ENCODE data around the gene SWAP70. TPM values are rescaled to one million over a fixed set of nuclear protein-coding genes. Genes with fewer than 3 reads are reported as not detected.

SWAP70 gene
- total and polyA plus RNA-seq, 2 donors (not counting 1 experiment from before 2014, with no cell fraction given): 45.1 to 74.4 TPM

- peak overlapping the region in 1 of 4 experiments; percentile 5 for H3K4me3 ChIP-seq (replicated peaks in 1 of 4; ENCODE audit: control extremely low read depth in 1 of 4, insufficient read depth in 1 of 4, low read depth in 3 of 4, low read length in 4 of 4)
- peaks cover 16% of the 10 kb centered on the region for H3K4me1 ChIP-seq (ENCODE audit: control insufficient read depth, extremely low read depth, insufficient read depth, low read length)
- H2AFZ ChIP-seq (ENCODE audit: low read length): no peak overlapping the region
- TF ChIP-seq EZH2 (IDR thresholded peaks at IDR 0.05; ENCODE audit: low read length, missing control alignments) (no peak), CTCF (conservative IDR thresholded peaks at IDR 0.05 in 1 of 2, IDR thresholded peaks at IDR 0.05 in 1 of 2; ENCODE audit: low read depth in 1 of 2, low read length in 2 of 2) (no peak)
- no peak overlapping the region for H3K9ac ChIP-seq (ENCODE audit: insufficient read depth, low read length)
- H4K20me1 ChIP-seq (ENCODE audit: control insufficient read depth, extremely low read depth, insufficient read depth, low read length): no peaks in the 10 kb centered on the region
- DNase-seq (ENCODE audit: low read depth in 2 of 2): peak; percentile 61 to 91
- H3K9me3 ChIP-seq (ENCODE audit: control insufficient read depth, insufficient read depth, low read depth, low read length): no peaks in the 10 kb centered on the region
- H3K27ac ChIP-seq (ENCODE audit: insufficient read depth, low read length): peak overlapping the region; percentile 7
- no peaks in the 10 kb centered on the region for H3K27me3 ChIP-seq (ENCODE audit: control insufficient read depth, insufficient read depth, low read length)
- no peaks in the 10 kb centered on the region for H3K36me3 ChIP-seq (ENCODE audit: control insufficient read depth, insufficient read depth, low read length)
- H3K4me2 ChIP-seq (ENCODE audit: extremely low read depth, insufficient read depth, low read length): peak overlapping the region; percentile 67
- peaks cover 46% of the 10 kb centered on the region for H3K79me2 ChIP-seq (ENCODE audit: control insufficient read depth, insufficient read depth, low read length)
Observed at GRCh38 chr11:9688716-9689511, 25.0 kb downstream of the SWAP70 start.

GRCh38 chr11:9689721-9690120, 25.8 kb downstream of the SWAP70 start:
- no peak overlapping the region for H3K9ac ChIP-seq (ENCODE audit: insufficient read depth, low read length)
- H3K4me2 ChIP-seq (ENCODE audit: extremely low read depth, insufficient read depth, low read length): no peak overlapping the region
- TF ChIP-seq CTCF (conservative IDR thresholded peaks at IDR 0.05 in 1 of 2, IDR thresholded peaks at IDR 0.05 in 1 of 2; ENCODE audit: low read depth in 1 of 2, low read length in 2 of 2) (no peak), EZH2 (IDR thresholded peaks at IDR 0.05; ENCODE audit: low read length, missing control alignments) (no peak)
- H3K79me2 ChIP-seq (ENCODE audit: control insufficient read depth, insufficient read depth, low read length): peaks cover 45% of the 10 kb centered on the region
- H2AFZ ChIP-seq (ENCODE audit: low read length): no peak overlapping the region
- no peaks in the 10 kb centered on the region for H4K20me1 ChIP-seq (ENCODE audit: control insufficient read depth, extremely low read depth, insufficient read depth, low read length)
- no peaks in the 10 kb centered on the region for H3K36me3 ChIP-seq (ENCODE audit: control insufficient read depth, insufficient read depth, low read length)
- no peak overlapping the region for H3K4me3 ChIP-seq (replicated peaks in 1 of 4; ENCODE audit: control extremely low read depth in 1 of 4, insufficient read depth in 1 of 4, low read depth in 3 of 4, low read length in 4 of 4)
- no peak overlapping the region for H3K27ac ChIP-seq (ENCODE audit: insufficient read depth, low read length)
- H3K27me3 ChIP-seq (ENCODE audit: control insufficient read depth, insufficient read depth, low read length): no peaks in the 10 kb centered on the region
- peak in 1 of 2 donors; percentile 47 for DNase-seq (ENCODE audit: low read depth in 2 of 2)
- no peaks in the 10 kb centered on the region for H3K9me3 ChIP-seq (ENCODE audit: control insufficient read depth, insufficient read depth, low read depth, low read length)
- H3K4me1 ChIP-seq (ENCODE audit: control insufficient read depth, extremely low read depth, insufficient read depth, low read length): peaks cover 16% of the 10 kb centered on the region

GRCh38 chr11:9691865-9692264, 28.0 kb downstream of the SWAP70 start:
- peaks cover 1% of the 10 kb centered on the region for H3K36me3 ChIP-seq (ENCODE audit: control insufficient read depth, insufficient read depth, low read length)
- no peak overlapping the region for H3K9ac ChIP-seq (ENCODE audit: insufficient read depth, low read length)
- peak; percentile 15 to 60 for DNase-seq (ENCODE audit: low read depth in 2 of 2)
- H3K4me2 ChIP-seq (ENCODE audit: extremely low read depth, insufficient read depth, low read length): no peak overlapping the region
- no peak overlapping the region for H3K4me3 ChIP-seq (replicated peaks in 1 of 4; ENCODE audit: control extremely low read depth in 1 of 4, insufficient read depth in 1 of 4, low read depth in 3 of 4, low read length in 4 of 4)
- no peaks in the 10 kb centered on the region for H4K20me1 ChIP-seq (ENCODE audit: control insufficient read depth, extremely low read depth, insufficient read depth, low read length)
- H3K4me1 ChIP-seq (ENCODE audit: control insufficient read depth, extremely low read depth, insufficient read depth, low read length): peaks cover 16% of the 10 kb centered on the region
- no peak overlapping the region for H2AFZ ChIP-seq (ENCODE audit: low read length)
- no peaks in the 10 kb centered on the region for H3K9me3 ChIP-seq (ENCODE audit: control insufficient read depth, insufficient read depth, low read depth, low read length)
- no peak overlapping the region for H3K27ac ChIP-seq (ENCODE audit: insufficient read depth, low read length)
- no peaks in the 10 kb centered on the region for H3K27me3 ChIP-seq (ENCODE audit: control insufficient read depth, insufficient read depth, low read length)
- TF ChIP-seq CTCF (conservative IDR thresholded peaks at IDR 0.05 in 1 of 2, IDR thresholded peaks at IDR 0.05 in 1 of 2; ENCODE audit: low read depth in 1 of 2, low read length in 2 of 2): no peak
- TF ChIP-seq EZH2 (IDR thresholded peaks at IDR 0.05; ENCODE audit: low read length, missing control alignments): no peak
- peaks cover 37% of the 10 kb centered on the region for H3K79me2 ChIP-seq (ENCODE audit: control insufficient read depth, insufficient read depth, low read length)

All from fibroblast of lung (primary cell).